Sigmoid colon (tissue), 4 donors: ENCODE data around the gene COL4A2.

Experiments used
- EP300 ChIP-seq, 4 donors: sonication (generic); formaldehyde crosslinking; IDR thresholded peaks; one replicate each; pipeline ENCODE4 v1.6.1; 2017; ENCODE audit warnings: antibody characterized with exemption in 4 of 4
- POLR2A ChIP-seq, 2 donors: fragments of 450-650 bp; IDR thresholded peaks; one replicate each; pipeline ENCODE4 v1.6.1; 2016; ENCODE audit warnings: antibody characterized with exemption in 2 of 2, mild to moderate bottlenecking in 2 of 2, moderate library complexity in 2 of 2
- POLR2AphosphoS5 ChIP-seq, 4 donors: sonication (generic); formaldehyde crosslinking; IDR thresholded peaks; one replicate each; pipeline ENCODE4 v1.6.1; 2017; ENCODE audit warnings: antibody characterized with exemption in 4 of 4
- TF ChIP-seq, protein P1 (sequence below), 4 experiments: fragments of 450-650 bp in 3 of 4; fragments of 200-600 bp in 1 of 4; IDR thresholded peaks; one replicate each; pipeline ENCODE4 v1.5.1; 2016 to 2019; ENCODE audit warnings: antibody characterized with exemption in 4 of 4, mild to moderate bottlenecking in 3 of 4, moderate library complexity in 2 of 4

- no peak for TF ChIP-seq POLR2A (IDR thresholded peaks at IDR 0.05)
- TF ChIP-seq, protein P1, sequence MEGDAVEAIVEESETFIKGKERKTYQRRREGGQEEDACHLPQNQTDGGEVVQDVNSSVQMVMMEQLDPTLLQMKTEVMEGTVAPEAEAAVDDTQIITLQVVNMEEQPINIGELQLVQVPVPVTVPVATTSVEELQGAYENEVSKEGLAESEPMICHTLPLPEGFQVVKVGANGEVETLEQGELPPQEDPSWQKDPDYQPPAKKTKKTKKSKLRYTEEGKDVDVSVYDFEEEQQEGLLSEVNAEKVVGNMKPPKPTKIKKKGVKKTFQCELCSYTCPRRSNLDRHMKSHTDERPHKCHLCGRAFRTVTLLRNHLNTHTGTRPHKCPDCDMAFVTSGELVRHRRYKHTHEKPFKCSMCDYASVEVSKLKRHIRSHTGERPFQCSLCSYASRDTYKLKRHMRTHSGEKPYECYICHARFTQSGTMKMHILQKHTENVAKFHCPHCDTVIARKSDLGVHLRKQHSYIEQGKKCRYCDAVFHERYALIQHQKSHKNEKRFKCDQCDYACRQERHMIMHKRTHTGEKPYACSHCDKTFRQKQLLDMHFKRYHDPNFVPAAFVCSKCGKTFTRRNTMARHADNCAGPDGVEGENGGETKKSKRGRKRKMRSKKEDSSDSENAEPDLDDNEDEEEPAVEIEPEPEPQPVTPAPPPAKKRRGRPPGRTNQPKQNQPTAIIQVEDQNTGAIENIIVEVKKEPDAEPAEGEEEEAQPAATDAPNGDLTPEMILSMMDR (IDR thresholded peaks at IDR 0.05) = no peak
- peak in 2 of 4 donors; percentile 22 to 61 for TF ChIP-seq POLR2AphosphoS5 (IDR thresholded peaks at IDR 0.05)
- TF ChIP-seq EP300 (IDR thresholded peaks at IDR 0.05) = peak in 1 of 4 donors; percentile 66
These were observed 47.1 kb downstream of the COL4A2 start for GRCh38 chr13:110354123-110354627.
